Measurements from ENCODE around the gene TNRC6B.

DNA sequence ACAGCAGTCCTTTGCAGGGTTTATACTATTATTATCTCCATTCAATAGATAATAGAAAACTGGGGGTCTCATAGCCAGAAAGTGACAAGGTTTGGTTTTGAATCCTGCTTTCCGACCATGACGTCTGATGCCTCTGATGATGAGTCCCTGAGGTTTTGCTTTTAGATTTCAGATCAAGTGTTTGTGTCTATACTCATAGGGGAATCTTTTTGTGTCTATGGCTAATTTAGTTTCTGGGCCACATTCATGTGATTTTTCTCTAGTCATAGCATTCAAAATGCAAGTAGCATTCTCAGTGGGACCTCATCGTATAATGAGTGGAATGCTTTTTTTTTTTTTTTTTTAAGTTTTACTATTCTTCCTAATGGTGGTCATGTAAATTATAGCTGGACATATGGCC is 72.9 kb downstream of the TNRC6B start:
- TF ChIP-seq POLR2AphosphoS5 (IDR thresholded peaks at IDR 0.05) (no peak), POLR2A (IDR thresholded peaks at IDR 0.05) (no peak), EP300 (IDR thresholded peaks at IDR 0.05) (no peak)
- TF ChIP-seq, protein P1, sequence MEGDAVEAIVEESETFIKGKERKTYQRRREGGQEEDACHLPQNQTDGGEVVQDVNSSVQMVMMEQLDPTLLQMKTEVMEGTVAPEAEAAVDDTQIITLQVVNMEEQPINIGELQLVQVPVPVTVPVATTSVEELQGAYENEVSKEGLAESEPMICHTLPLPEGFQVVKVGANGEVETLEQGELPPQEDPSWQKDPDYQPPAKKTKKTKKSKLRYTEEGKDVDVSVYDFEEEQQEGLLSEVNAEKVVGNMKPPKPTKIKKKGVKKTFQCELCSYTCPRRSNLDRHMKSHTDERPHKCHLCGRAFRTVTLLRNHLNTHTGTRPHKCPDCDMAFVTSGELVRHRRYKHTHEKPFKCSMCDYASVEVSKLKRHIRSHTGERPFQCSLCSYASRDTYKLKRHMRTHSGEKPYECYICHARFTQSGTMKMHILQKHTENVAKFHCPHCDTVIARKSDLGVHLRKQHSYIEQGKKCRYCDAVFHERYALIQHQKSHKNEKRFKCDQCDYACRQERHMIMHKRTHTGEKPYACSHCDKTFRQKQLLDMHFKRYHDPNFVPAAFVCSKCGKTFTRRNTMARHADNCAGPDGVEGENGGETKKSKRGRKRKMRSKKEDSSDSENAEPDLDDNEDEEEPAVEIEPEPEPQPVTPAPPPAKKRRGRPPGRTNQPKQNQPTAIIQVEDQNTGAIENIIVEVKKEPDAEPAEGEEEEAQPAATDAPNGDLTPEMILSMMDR (IDR thresholded peaks at IDR 0.05) = no peak
